Endothelial cell of umbilical vein (primary cell): ENCODE results near the gene B3GNT9. TPM values are rescaled to one million over a fixed set of nuclear protein-coding genes. Genes with fewer than 3 reads are reported as not detected.

Experiments used
- BruUV-seq: library from RNA; stranded (reverse); fragments of 400-500 nt; replicated peaks from 2 replicates; lab custom pipeline; 2021; lab: Mats Ljungman, UMichigan
- CTCF ChIA-PET: fragments of 300-600, 350-600 bp; sonication (Branson Sonifier 250); formaldehyde crosslinking; loops from one replicate; lab custom pipeline; 2021; ENCODE audit warnings: antibody characterized with exemption, inconsistent platforms; lab: Charles Lee
- POLR2A ChIA-PET: fragments of 300-600, 350-600 bp; sonication (Branson Sonifier 250); formaldehyde crosslinking; loops from one replicate; lab custom pipeline; 2021; ENCODE audit warnings: antibody characterized with exemption, inconsistent platforms; lab: Charles Lee
- DNase-seq: peaks from one replicate; pipeline ENCODE4 v3.0.0-alpha.2; 2011; ENCODE audit warnings: low read depth, low spot score
- FAIRE-seq: peaks from 2 replicates; lab custom pipeline; 2011; peaks lifted over from hg19 to GRCh38; lab: Jason Lieb, UNC
- H2AFZ ChIP-seq: 2 replicates; pipeline ENCODE4 v1.6.0; 2012; ENCODE audit warnings: low read depth, low read length, control low read depth, inconsistent platforms
- H3K27ac ChIP-seq: 2 replicates; pipeline ENCODE4 v1.5.1; 2011; ENCODE audit warnings: low read depth, mild to moderate bottlenecking, control low read depth, low read length, moderate library complexity; ENCODE audit not compliant: insufficient read depth
- H3K27me3 ChIP-seq, 2 experiments: 2 replicates each; pipeline versions ENCODE4 v1.6.0 to v1.6.1; 2011; ENCODE audit warnings: low read length in 2 of 2, mixed read lengths in 1 of 2; ENCODE audit not compliant: control insufficient read depth in 2 of 2, insufficient read depth in 2 of 2
- H3K36me3 ChIP-seq, 2 experiments: 2 replicates in 1 of 2; 3 replicates in 1 of 2; pipeline ENCODE4 v1.5.1; 2011; ENCODE audit warnings: low read length in 2 of 2, mild to moderate bottlenecking in 1 of 2, moderate library complexity in 1 of 2; ENCODE audit not compliant: control insufficient read depth in 2 of 2, insufficient read depth in 2 of 2; ENCODE audit errors: extremely low read depth in 1 of 2
- H3K4me1 ChIP-seq: 3 replicates; pipeline ENCODE4 v1.5.1; 2011; ENCODE audit warnings: mild to moderate bottlenecking, low read length; ENCODE audit not compliant: control insufficient read depth, insufficient read depth; ENCODE audit errors: extremely low read depth
- H3K4me2 ChIP-seq: 2 replicates; pipeline ENCODE4 v1.6.1; 2011; ENCODE audit warnings: low read length, control low read depth, mixed read lengths; ENCODE audit not compliant: insufficient read depth
- H3K4me3 ChIP-seq, 3 experiments: fragments of 200-600 bp in 1 of 3; sonication (generic), shearing (Covaris generic) in 1 of 3; replicated peaks in 1 of 3; 2 replicates each; pipeline ENCODE4 v1.5.1; 2011 to 2016; ENCODE audit warnings: control low read depth in 3 of 3, low read length in 3 of 3, mild to moderate bottlenecking in 2 of 3, inconsistent platforms in 1 of 3, low read depth in 1 of 3, moderate library complexity in 1 of 3; ENCODE audit not compliant: insufficient read depth in 1 of 3
- H3K79me2 ChIP-seq: 2 replicates; pipeline ENCODE4 v1.6.0; 2012; ENCODE audit warnings: low read length, inconsistent platforms; ENCODE audit not compliant: control insufficient read depth, insufficient read depth
- H3K9ac ChIP-seq: replicated peaks from 2 replicates; pipeline ENCODE3; 2011; ENCODE audit warnings: low read length, control low read depth; ENCODE audit not compliant: insufficient read depth; ENCODE audit errors: extremely low read depth
- H3K9me1 ChIP-seq: replicated peaks from 3 replicates; pipeline ENCODE4 v1.6.0; 2011; ENCODE audit warnings: mild to moderate bottlenecking, low read length; ENCODE audit not compliant: control insufficient read depth, insufficient read depth; ENCODE audit errors: extremely low read depth
- H3K9me3 ChIP-seq: replicated peaks from 2 replicates; pipeline ENCODE4 v1.5.1; 2012; ENCODE audit warnings: low read length, inconsistent platforms; ENCODE audit not compliant: control insufficient read depth, insufficient read depth
- H4K20me1 ChIP-seq: replicated peaks from 2 replicates; pipeline ENCODE3; 2011; ENCODE audit warnings: mild to moderate bottlenecking, low read length; ENCODE audit not compliant: control insufficient read depth, insufficient read depth; ENCODE audit errors: extremely low read depth
- CTCF ChIP-seq, 2 donors: IDR thresholded peaks; 1 replicate in 1 of 2; 2 replicates in 1 of 2; pipeline ENCODE4 v1.5.1; 2011; ENCODE audit warnings: low read length in 2 of 2, mild to moderate bottlenecking in 2 of 2, moderate library complexity in 2 of 2, control low read depth in 1 of 2, inconsistent platforms in 1 of 2, low read depth in 1 of 2; ENCODE audit not compliant: insufficient read depth in 1 of 2; ENCODE audit errors: extremely low read depth in 1 of 2
- EZH2 ChIP-seq: IDR thresholded peaks from 2 replicates; pipeline ENCODE4 v1.6.1; 2012; ENCODE audit warnings: borderline replicate concordance, low read depth, mild to moderate bottlenecking, moderate library complexity, low read length, inconsistent platforms; ENCODE audit not compliant: severe bottlenecking
- FOS ChIP-seq: IDR thresholded peaks from 2 replicates; pipeline ENCODE4 v1.6.1; 2011; ENCODE audit warnings: mild to moderate bottlenecking, low read length, moderate library complexity, borderline replicate concordance; ENCODE audit not compliant: insufficient read depth
- GATA2 ChIP-seq: IDR thresholded peaks from 2 replicates; pipeline ENCODE4 v1.7.0; 2011; ENCODE audit warnings: low read depth, mild to moderate bottlenecking, moderate library complexity, mixed read lengths, low read length; ENCODE audit not compliant: insufficient read length, insufficient read depth
- JUN ChIP-seq: IDR thresholded peaks from 2 replicates; pipeline ENCODE4 v1.6.1; 2011; ENCODE audit warnings: borderline replicate concordance, low read depth; ENCODE audit not compliant: insufficient read length, insufficient read depth
- MAX ChIP-seq: IDR thresholded peaks from 2 replicates; pipeline ENCODE4 v1.6.1; 2011; ENCODE audit not compliant: insufficient read depth, insufficient read length
- MYC ChIP-seq: IDR thresholded peaks from one replicate; pipeline ENCODE4 v1.6.1; 2011; ENCODE audit warnings: mild to moderate bottlenecking, low read depth, low read length
- POLR2A ChIP-seq: IDR thresholded peaks from 2 replicates; pipeline ENCODE4 v1.6.1; 2012; ENCODE audit warnings: low read depth, mild to moderate bottlenecking, control low read depth, low read length
- POLR2AphosphoS5 ChIP-seq: IDR thresholded peaks from 2 replicates; pipeline ENCODE4 v1.6.1; 2012; ENCODE audit warnings: low read depth, mild to moderate bottlenecking, control low read depth, low read length, moderate library complexity; ENCODE audit not compliant: insufficient read depth
- dilution Hi-C: fragments of 300-500 bp; cut with MboI; formaldehyde crosslinking; loops from one replicate; pipeline ENCODE4 v1.15.0; 2019; ENCODE audit warnings: low sequenced_read_pairs; ENCODE audit not compliant: extremely low pct_ligation_motif_present
- intact Hi-C: fragments of 100-400 bp; cut with micrococcal nuclease; formaldehyde crosslinking; loops from one replicate; pipeline ENCODE4 v1.10.0; 2022
- polyA plus RNA-seq, 4 experiments: library from polyadenylated mRNA; depleted of rRNA in 3 of 4; stranded (reverse) in 3 of 4; unstranded in 1 of 4; fragments of >200 nt; gene quantifications; 2 replicates each; pipeline versions ENCODE4 v1.2.1 to v1.2.3, GENCODE V29; 2011 to 2012; ENCODE audit warnings: missing spikeins in 1 of 4
- total RNA-seq: library from RNA; stranded (reverse); gene quantifications from 2 replicates; pipeline ENCODE4 v1.2.3, GENCODE V29; 2021

B3GNT9 gene
- total and polyA plus RNA-seq, 2 donors (not counting 3 experiments of a cell fraction or from before 2014, with no cell fraction given): 4.0 to 6.4 TPM

- no peak for TF ChIP-seq FOS
- no peak for TF ChIP-seq POLR2A
- no peak for TF ChIP-seq JUN
- TF ChIP-seq MAX: no peak
- TF ChIP-seq EZH2: no peak
- TF ChIP-seq MYC: no peak
- no peak for TF ChIP-seq GATA2
- TF ChIP-seq POLR2AphosphoS5: no peak
- TF ChIP-seq CTCF (IDR thresholded peaks at IDR 0.05; ENCODE audit: extremely low read depth in 1 of 2, insufficient read depth in 1 of 2, low read depth in 1 of 2, low read length in 2 of 2): no peak
- DNase-seq (no peak), FAIRE-seq (no peak)
- Histone ChIP-seq H3K4me2 (no peak overlapping the region), H3K79me2 (no peaks in the 10 kb centered on the region), H3K9me3 (no peaks in the 10 kb centered on the region), H3K4me3 (no peak overlapping the region), H3K27ac (no peak overlapping the region), H3K9me1 (no peaks in the 10 kb centered on the region), H3K9ac (no peak overlapping the region), H3K36me3 (no peaks in the 10 kb centered on the region), H2AFZ (no peak overlapping the region), H3K27me3 (peaks cover 36 to 46% of the 10 kb centered on the region in 2 experiments), H4K20me1 (no peaks in the 10 kb centered on the region), H3K4me1 (peaks cover 26% of the 10 kb centered on the region)
- POLR2A ChIA-PET: no interaction called here
- intact Hi-C loops: no loop called here
- CTCF ChIA-PET: interaction anchor here (2.5 kb wide), 1 partner anchor 19 kb away, joined by 6 read pairs; no protein-coding TSS in a partner anchor
- BruUV-seq: no TSS peak
- dilution Hi-C loops: no loop called here
Observed at GRCh38 chr16:67166598-67167168, 15.9 kb upstream of the B3GNT9 start.
